ENCODE data around the gene WIPF3. TPM values are rescaled to one million over a fixed set of nuclear protein-coding genes. Genes with fewer than 3 reads are reported as not detected.
A peak's percentile ranks its signal among the peaks of the same experiment; 100 is the strongest.

The WIPF3 gene
- total RNA-seq = not detected in 2 replicates

- peak in 1 of 2 donors; percentile 20 for DNase-seq (ENCODE audit: low read depth in 2 of 2)
Observed at GRCh38 chr7:29806208-29806994, at the start of gene WIPF3. TSS of gene WIPF3 (plus strand) at chr7:29806508. CDS start at chr7:29834725, 28,217 bp downstream.

GRCh38 chr7:29763266-29763665 lies 43.0 kb upstream of the WIPF3 start:
- no peak for DNase-seq (ENCODE audit: low read depth in 2 of 2)

DNA sequence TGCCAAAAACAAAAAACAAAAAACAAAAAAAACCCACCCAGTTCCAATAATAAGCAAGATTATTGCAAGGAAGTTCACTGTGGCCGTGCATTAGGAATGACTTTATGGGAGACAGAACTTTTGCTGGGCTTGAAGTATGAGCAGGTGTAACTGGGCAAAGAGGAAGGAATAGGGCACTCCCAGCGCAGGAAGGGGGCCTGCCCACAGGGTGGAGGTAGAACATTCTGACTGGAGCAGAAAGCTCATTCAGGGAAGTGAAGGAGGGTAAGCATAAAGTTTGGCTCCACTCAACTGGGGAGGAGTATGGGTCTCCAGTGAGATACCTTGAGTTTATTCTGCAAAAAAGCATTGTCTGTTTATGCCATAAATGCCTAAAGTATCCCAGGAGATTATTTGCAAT lies 42.1 kb upstream of the WIPF3 start:
- no peak for DNase-seq (ENCODE audit: low read depth in 2 of 2)

DNA sequence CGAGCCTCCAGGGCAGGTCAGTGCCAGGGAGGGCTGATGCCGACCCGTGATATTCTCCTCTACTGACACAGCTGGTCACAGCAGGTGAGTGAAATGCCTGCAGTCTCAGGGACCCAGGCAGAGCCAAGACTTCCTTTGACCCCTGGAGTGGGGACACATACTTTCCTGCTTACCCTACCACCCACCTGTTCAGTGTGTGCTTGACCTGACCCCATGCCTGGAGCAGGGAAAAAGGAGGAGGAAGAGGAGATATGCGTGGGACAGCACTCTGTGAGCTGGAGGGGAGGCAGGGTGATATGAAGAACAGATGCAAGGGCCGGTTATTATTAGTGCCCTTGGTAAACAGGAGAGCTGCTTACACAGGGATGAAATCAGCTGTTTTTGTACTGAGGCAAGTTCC lies 40.8 kb upstream of the WIPF3 start:
- DNase-seq (ENCODE audit: low read depth in 2 of 2) = no peak

GRCh38 chr7:29770371-29770770 lies 35.9 kb upstream of the WIPF3 start:
- DNase-seq (ENCODE audit: low read depth in 2 of 2) = no peak

GRCh38 chr7:29771081-29771816 lies 35.1 kb upstream of the WIPF3 start:
- DNase-seq (ENCODE audit: low read depth in 2 of 2) = no peak

DNA sequence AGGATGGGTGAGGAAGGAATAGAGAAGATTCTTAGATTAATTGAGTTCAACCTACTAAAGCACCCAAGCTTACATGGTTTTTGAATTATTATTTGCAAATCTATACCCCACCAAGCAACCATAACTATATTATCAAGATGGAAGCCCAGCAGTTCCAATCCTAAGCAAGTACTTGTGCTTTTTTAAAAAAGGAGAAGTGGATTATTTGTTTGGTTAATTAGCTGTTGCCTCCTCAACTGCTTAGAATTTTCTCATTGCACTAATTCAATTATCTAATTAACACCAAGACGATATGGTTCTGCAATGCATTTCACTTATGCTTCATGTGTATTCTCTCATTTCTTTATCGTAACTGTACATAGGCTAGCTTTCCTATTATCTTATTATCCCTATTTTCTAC lies 27.3 kb upstream of the WIPF3 start:
- no peak for DNase-seq (ENCODE audit: low read depth in 2 of 2)

GRCh38 chr7:29780346-29780745 lies 26.0 kb upstream of the WIPF3 start:
- DNase-seq (ENCODE audit: low read depth in 2 of 2) = no peak

- no peak for DNase-seq (ENCODE audit: low read depth in 2 of 2)
Observed at GRCh38 chr7:29783671-29784070, 22.6 kb upstream of the WIPF3 start.

DNA sequence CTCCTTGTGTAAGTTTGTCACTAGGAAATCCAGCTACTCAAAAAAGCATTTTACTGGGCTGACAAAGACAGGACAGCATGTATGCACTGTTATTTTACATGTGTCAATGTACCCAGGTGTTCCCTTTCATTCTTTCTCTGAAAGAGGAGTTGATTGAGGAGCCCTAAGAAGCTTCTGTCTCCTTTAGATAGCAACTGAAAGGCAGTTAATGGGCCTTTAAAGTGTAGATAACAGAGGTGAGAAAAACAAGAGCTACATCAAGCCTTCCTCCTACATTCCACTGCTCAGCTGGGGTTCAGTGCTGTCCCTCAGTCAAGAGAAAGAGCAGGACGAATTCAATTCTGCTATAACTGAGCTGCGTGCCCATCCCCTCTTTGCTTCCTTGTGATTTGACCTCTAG lies 12.8 kb upstream of the WIPF3 start:
- no peak for DNase-seq (ENCODE audit: low read depth in 2 of 2)

DNA sequence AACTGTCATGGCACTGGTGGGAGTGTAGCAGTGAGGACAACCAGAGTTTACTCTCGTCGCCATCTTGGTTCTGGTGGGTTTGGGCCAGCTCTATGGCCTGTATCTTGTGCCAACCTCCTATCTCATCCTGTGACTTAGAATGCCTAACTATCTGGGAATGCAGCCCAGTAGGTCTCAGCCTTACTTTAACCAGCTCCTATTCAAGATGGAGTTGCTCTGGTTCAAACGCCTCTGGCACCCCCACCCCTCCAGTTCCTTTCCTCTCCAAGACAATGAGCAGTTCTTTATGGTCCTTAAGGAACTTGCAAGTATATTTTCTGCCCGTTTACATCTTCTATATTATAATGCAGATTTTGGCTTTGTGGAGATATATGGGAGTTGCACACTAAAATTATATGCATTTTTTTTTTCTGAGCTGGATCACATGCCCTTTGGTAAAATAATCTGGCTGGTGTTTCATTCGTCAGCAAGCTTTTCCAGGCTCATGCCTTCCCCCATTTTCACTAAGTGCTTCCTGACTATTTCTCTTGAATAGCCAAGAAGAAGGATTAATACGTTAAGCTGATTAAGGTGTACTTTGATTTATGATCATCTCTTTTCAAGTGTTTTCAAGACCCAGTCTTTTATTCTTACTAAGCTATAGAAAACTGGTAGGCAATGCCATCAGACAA lies 11.2 kb upstream of the WIPF3 start:
- no peak for DNase-seq (ENCODE audit: low read depth in 2 of 2)

DNA sequence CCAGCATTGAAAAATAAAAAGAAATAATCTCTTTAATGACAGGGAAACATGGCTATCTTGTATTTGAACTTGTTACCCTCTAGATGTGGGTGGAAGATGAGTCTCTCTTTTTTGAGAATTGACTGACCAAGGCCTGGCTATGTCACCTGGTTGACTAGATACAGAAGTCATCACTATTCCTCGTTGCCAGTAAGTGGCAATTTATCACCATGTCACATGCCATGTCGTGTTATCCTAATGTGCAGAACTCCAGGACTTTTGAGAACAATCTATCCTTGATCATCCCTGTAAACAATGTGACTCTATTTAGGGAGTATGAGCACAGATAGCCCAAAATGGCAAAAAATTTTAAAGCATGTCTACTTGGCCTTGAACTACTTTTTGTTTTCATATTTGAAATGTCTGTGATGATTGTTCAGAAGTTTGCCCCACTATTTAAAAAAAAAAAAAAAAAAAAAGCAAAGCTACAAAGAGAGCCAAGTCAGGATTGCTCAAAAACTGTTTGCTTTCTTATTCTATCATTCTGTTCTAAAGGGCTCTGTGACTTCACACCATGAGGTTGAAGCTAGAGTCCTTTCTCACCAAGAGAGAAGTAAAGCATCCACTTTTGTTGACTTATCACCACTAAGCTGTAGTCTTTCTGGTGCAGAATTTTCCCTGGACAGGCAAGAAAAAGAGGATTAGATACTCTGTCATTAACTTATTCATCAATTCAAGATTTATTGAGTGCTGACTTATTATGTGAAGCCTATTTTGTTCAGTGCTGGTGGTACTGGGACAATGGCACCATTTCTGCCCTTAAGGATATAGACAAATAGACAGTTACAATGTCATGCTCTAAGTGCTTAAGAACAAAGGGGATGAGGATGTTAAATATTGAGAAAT lies 10.4 kb upstream of the WIPF3 start:
- no peak for DNase-seq (ENCODE audit: low read depth in 2 of 2)

GRCh38 chr7:29797112-29797944 lies 9.0 kb upstream of the WIPF3 start:
- no peak for DNase-seq (ENCODE audit: low read depth in 2 of 2)

- DNase-seq (ENCODE audit: low read depth in 2 of 2) = no peak
Observed at GRCh38 chr7:29798422-29798821, 7.9 kb upstream of the WIPF3 start.

DNA sequence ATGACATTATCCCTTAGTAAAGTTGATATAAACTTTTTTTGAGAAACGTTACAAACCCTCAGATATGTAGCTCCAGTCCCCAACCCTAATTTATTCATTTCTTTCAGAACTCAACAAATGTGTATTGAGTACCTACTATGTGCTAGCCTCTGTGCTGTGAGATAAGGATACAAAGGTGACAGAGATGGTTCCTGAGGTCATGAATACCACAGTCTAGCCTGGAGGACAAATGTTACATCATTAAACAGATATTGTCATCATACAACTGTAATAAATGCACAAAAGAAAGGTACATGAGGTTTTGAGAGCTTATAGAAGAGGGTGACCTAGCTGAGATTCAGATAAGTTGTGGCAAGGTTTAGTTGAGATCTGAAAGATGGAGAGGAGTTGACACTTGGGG lies 4.4 kb upstream of the WIPF3 start:
- no peak for DNase-seq (ENCODE audit: low read depth in 2 of 2)

GRCh38 chr7:29805031-29805430 lies 1.3 kb upstream of the WIPF3 start:
- DNase-seq (ENCODE audit: low read depth in 2 of 2) = no peak

DNA sequence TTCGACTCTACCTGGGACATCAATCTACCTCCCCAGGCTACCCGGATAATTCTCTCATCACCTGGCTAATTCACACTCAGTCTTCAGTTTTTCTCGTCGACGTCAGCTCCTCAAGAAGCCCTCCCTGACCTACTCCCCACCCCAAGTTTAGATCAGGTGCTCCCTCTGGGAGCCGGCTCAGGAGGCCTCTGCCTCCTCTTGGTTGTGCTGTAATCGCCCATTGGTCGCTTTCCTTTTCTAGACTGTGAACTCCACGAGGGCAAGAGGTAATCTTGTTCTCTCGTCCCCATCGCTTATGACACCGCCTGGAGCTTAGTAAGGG lies 461 bp upstream of the WIPF3 start:
- no peak for DNase-seq (ENCODE audit: low read depth in 2 of 2)

- DNase-seq (ENCODE audit: low read depth in 2 of 2) = peak in 1 of 2 donors; percentile 48
Observed at GRCh38 chr7:29806995-29807841, 910 bp downstream of the WIPF3 start.

GRCh38 chr7:29808075-29808801 lies 1.9 kb downstream of the WIPF3 start:
- no peak for DNase-seq (ENCODE audit: low read depth in 2 of 2)

Data from lung microvascular endothelial cell (primary cell).